SK-N-SH (cell line): ENCODE measurements around the gene CEACAM16.

Experiments
- EZH2phosphoT487 ChIP-seq: fragments of 200-600 bp; sonication (generic); IDR thresholded peaks from 2 replicates; pipeline ENCODE4 v1.6.1; 2017; ENCODE audit warnings: low read depth, mixed run types, mild to moderate bottlenecking, antibody characterized with exemption, moderate library complexity, borderline replicate concordance
- FOSL2 ChIP-seq: IDR thresholded peaks from 2 replicates; pipeline ENCODE4 v1.4.0; 2012; ENCODE audit warnings: low read depth, mild to moderate bottlenecking, moderate library complexity, borderline replicate concordance
- FOXJ3 ChIP-seq: sonication (generic); formaldehyde crosslinking; IDR thresholded peaks from 2 replicates; pipeline ENCODE4 v1.5.1; 2020; ENCODE audit warnings: mild to moderate bottlenecking, missing genetic modification reagents
- GABPA ChIP-seq: IDR thresholded peaks from 2 replicates; pipeline ENCODE4 v1.4.0; 2012; ENCODE audit warnings: low read depth, mild to moderate bottlenecking
- JUND ChIP-seq: IDR thresholded peaks from 2 replicates; pipeline ENCODE4 v1.4.0; 2012
- TF ChIP-seq, protein P1 (sequence below): IDR thresholded peaks from 2 replicates; pipeline ENCODE4 v1.4.0; 2012; ENCODE audit warnings: low read depth, borderline replicate concordance
- TF ChIP-seq, protein P2 (sequence below): fragments of 200-600 bp; sonication (generic); IDR thresholded peaks from 2 replicates; pipeline ENCODE4 v1.6.1; 2017; ENCODE audit warnings: antibody characterized with exemption, mild to moderate bottlenecking, moderate library complexity

DNA sequence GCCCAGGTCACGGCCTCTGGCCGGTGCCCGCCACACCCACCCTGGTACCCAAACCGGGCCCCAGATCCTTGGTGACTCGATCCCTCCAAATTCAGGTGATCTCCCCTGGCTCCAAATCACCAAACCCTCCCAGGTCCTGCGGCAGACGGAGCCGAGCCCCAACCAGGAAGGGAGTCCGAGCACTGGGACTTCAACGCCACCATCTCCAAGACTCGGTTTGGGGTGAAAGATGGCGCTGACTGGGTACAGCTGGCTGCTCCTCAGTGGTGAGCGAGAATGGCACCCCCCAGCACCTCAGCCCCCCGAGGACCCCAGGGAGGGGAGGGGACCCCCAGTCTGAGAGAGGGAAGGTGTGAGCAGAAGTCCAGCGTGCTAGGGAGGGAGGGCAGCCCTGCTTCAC lies 2.3 kb downstream of the CEACAM16 start:
- TF ChIP-seq EZH2phosphoT487 (no peak), FOSL2 (no peak), JUND (no peak), FOXJ3 (CRISPR knock-in tag) (no peak), GABPA (no peak)
- TF ChIP-seq, protein P1, sequence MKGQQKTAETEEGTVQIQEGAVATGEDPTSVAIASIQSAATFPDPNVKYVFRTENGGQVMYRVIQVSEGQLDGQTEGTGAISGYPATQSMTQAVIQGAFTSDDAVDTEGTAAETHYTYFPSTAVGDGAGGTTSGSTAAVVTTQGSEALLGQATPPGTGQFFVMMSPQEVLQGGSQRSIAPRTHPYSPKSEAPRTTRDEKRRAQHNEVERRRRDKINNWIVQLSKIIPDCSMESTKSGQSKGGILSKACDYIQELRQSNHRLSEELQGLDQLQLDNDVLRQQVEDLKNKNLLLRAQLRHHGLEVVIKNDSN: no peak
- TF ChIP-seq, protein P2, sequence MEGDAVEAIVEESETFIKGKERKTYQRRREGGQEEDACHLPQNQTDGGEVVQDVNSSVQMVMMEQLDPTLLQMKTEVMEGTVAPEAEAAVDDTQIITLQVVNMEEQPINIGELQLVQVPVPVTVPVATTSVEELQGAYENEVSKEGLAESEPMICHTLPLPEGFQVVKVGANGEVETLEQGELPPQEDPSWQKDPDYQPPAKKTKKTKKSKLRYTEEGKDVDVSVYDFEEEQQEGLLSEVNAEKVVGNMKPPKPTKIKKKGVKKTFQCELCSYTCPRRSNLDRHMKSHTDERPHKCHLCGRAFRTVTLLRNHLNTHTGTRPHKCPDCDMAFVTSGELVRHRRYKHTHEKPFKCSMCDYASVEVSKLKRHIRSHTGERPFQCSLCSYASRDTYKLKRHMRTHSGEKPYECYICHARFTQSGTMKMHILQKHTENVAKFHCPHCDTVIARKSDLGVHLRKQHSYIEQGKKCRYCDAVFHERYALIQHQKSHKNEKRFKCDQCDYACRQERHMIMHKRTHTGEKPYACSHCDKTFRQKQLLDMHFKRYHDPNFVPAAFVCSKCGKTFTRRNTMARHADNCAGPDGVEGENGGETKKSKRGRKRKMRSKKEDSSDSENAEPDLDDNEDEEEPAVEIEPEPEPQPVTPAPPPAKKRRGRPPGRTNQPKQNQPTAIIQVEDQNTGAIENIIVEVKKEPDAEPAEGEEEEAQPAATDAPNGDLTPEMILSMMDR: no peak
